Breast epithelium (tissue), 4 donors: ENCODE results near the gene EN2. TPM values are rescaled to one million over a fixed set of nuclear protein-coding genes. Genes with fewer than 3 reads are reported as not detected.

ENCODE experiments used
- DNase-seq, 2 donors: peaks; one replicate each; pipeline ENCODE4 v3.0.0-alpha.2; 2019; ENCODE audit warnings: low spot score in 2 of 2
- H3K27ac ChIP-seq, 2 donors: fragments of 200-600 bp; sonication (generic) in 1 of 2; one replicate each; pipeline ENCODE4 v1.5.1; 2016 to 2019; ENCODE audit warnings: mild to moderate bottlenecking in 1 of 2
- H3K27me3 ChIP-seq, 2 donors: fragments of 200-600 bp; sonication (generic) in 1 of 2; one replicate each; pipeline versions ENCODE4 v1.5.1 to v1.6.0; 2017 to 2019; ENCODE audit warnings: control low read depth in 1 of 2, mild to moderate bottlenecking in 1 of 2
- H3K36me3 ChIP-seq: fragments of 200-600 bp; one replicate; pipeline ENCODE4 v1.5.1; 2019
- H3K4me1 ChIP-seq, 2 donors: fragments of 200-600 bp; sonication (generic); one replicate each; pipeline ENCODE4 v1.5.1; 2016 to 2019; ENCODE audit warnings: control low read depth in 1 of 2
- H3K4me3 ChIP-seq, 3 donors: fragments of 200-600 bp; sonication (generic); 1 replicate in 2 of 3; 2 replicates in 1 of 3; pipeline ENCODE4 v1.5.1; 2016 to 2019; ENCODE audit warnings: mild to moderate bottlenecking in 3 of 3, moderate library complexity in 2 of 3
- H3K9me3 ChIP-seq, 2 donors: fragments of 200-600 bp; sonication (generic) in 1 of 2; one replicate each; pipeline ENCODE4 v1.5.1; 2016 to 2019; ENCODE audit warnings: control low read depth in 1 of 2
- CTCF ChIP-seq, 3 donors: fragments of 450-650 bp; IDR thresholded peaks; one replicate each; pipeline ENCODE4 v1.5.1; 2016 to 2017; ENCODE audit warnings: antibody characterized with exemption in 3 of 3, mild to moderate bottlenecking in 3 of 3, moderate library complexity in 3 of 3
- POLR2A ChIP-seq: fragments of 450-650 bp; IDR thresholded peaks from one replicate; pipeline ENCODE4 v1.6.1; 2016; ENCODE audit warnings: antibody characterized with exemption, mild to moderate bottlenecking, moderate library complexity
- POLR2AphosphoS5 ChIP-seq, 3 donors: sonication (generic); formaldehyde crosslinking; IDR thresholded peaks; one replicate each; pipeline ENCODE4 v1.6.1; 2017; ENCODE audit warnings: antibody characterized with exemption in 3 of 3
- intact Hi-C: fragments of 100-400 bp; cut with DNase I; formaldehyde crosslinking; loops from one replicate; pipeline ENCODE4 v1.15.1; 2023; ENCODE audit warnings: low total_unique reads
- total RNA-seq, 3 donors: library from RNA; depleted of rRNA; stranded (reverse); fragments of >200 nt; gene quantifications; one replicate each; pipeline ENCODE4 v1.1.0, GENCODE V29; 2016

The EN2 gene
- total RNA-seq, 3 donors from 2014 or later, result 0.32 to 0.33 TPM; not detected in 1

- DNase-seq, result no peak
- Histone ChIP-seq H3K4me1 (no peaks in the 10 kb centered on the region), H3K4me3 (no peak overlapping the region), H3K9me3 (no peaks in the 10 kb centered on the region), H3K27ac (no peak overlapping the region), H3K27me3 (peaks cover 4 to 77% of the 10 kb centered on the region in 2 donors), H3K36me3 (no peaks in the 10 kb centered on the region)
- TF ChIP-seq CTCF (IDR thresholded peaks at IDR 0.05), result no peak
- no peak for TF ChIP-seq POLR2AphosphoS5 (IDR thresholded peaks at IDR 0.05)
- intact Hi-C loops, result no loop called here
Measured at GRCh38 chr7:155511702-155511996, 53.7 kb downstream of the EN2 start.

- H3K27me3 ChIP-seq, result peaks cover 4 to 78% of the 10 kb centered on the region in 2 donors
- TF ChIP-seq POLR2AphosphoS5 (IDR thresholded peaks at IDR 0.05) (no peak), CTCF (IDR thresholded peaks at IDR 0.05) (no peak), POLR2A (no peak)
- no peaks in the 10 kb centered on the region for H3K4me1 ChIP-seq
- H3K4me3 ChIP-seq, result no peak overlapping the region
- no peak for DNase-seq
- no peaks in the 10 kb centered on the region for H3K9me3 ChIP-seq
- intact Hi-C loops, result no loop called here
- H3K36me3 ChIP-seq, result no peaks in the 10 kb centered on the region
- no peak overlapping the region for H3K27ac ChIP-seq
Measured at GRCh38 chr7:155512246-155512887, 54.4 kb downstream of the EN2 start.

GRCh38 chr7:155513543-155514285 is 55.8 kb downstream of the EN2 start:
- Histone ChIP-seq H3K36me3 (no peaks in the 10 kb centered on the region), H3K4me1 (no peaks in the 10 kb centered on the region), H3K27ac (no peak overlapping the region), H3K27me3 (peaks cover 4 to 76% of the 10 kb centered on the region in 2 donors), H3K4me3 (no peak overlapping the region), H3K9me3 (no peaks in the 10 kb centered on the region)
- TF ChIP-seq CTCF (IDR thresholded peaks at IDR 0.05) (no peak), POLR2A (no peak), POLR2AphosphoS5 (IDR thresholded peaks at IDR 0.05) (no peak)
- no peak for DNase-seq
- intact Hi-C loops, result no loop called here

GRCh38 chr7:155514296-155514695 is 56.4 kb downstream of the EN2 start:
- no peaks in the 10 kb centered on the region for H3K4me1 ChIP-seq
- peaks cover 4 to 70% of the 10 kb centered on the region in 2 donors for H3K27me3 ChIP-seq
- no peaks in the 10 kb centered on the region for H3K9me3 ChIP-seq
- no peak for TF ChIP-seq CTCF (IDR thresholded peaks at IDR 0.05)
- TF ChIP-seq POLR2AphosphoS5 (IDR thresholded peaks at IDR 0.05), result no peak
- no peak for TF ChIP-seq POLR2A
- no peak overlapping the region for H3K27ac ChIP-seq
- intact Hi-C loops, result no loop called here
- no peak overlapping the region for H3K4me3 ChIP-seq
- no peaks in the 10 kb centered on the region for H3K36me3 ChIP-seq
- no peak for DNase-seq

Other genes starting within 250 kb of the EN2 start
- 10 to 100 TPM; 37.0 to 89.6 (median 66.0) TPM for gene INSIG1, start 160.3 kb upstream of the EN2 start, total RNA-seq
- gene CNPY1, start 88.4 kb downstream of the EN2 start, total RNA-seq, result under 1 TPM in 1 of 3 donors, not detected in 2; 0.29 TPM
- 10 to 100 TPM; 34.9 to 58.8 (median 46.5) TPM for gene RBM33, start 186.5 kb downstream of the EN2 start, total RNA-seq